PC-9 (cell line): ENCODE data around the gene KIF2C. TPM values are rescaled to one million over a fixed set of nuclear protein-coding genes. Genes with fewer than 3 reads are reported as not detected.

Source experiments
- BruUV-seq: library from RNA; stranded (reverse); fragments of 400-500 nt; replicated peaks from 2 replicates; lab custom pipeline; 2021; lab: Mats Ljungman, UMichigan
- CTCF ChIA-PET: fragments of 300-600 bp; sonication (Branson Sonifier 250); formaldehyde crosslinking; loops from one replicate; lab custom pipeline; 2022; ENCODE audit warnings: antibody characterized with exemption; lab: Charles Lee
- POLR2A ChIA-PET: fragments of 300-600 bp; sonication (Branson Sonifier 250); formaldehyde crosslinking; loops from one replicate; lab custom pipeline; 2022; ENCODE audit warnings: antibody characterized with exemption; ENCODE audit not compliant: unreplicated experiment; lab: Charles Lee
- DNase-seq, 2 experiments: peaks; one replicate each; pipeline versions ENCODE4 v3.0.0 to v3.0.0-alpha.2; 2015 to 2022; ENCODE audit warnings: mixed read lengths in 1 of 2
- H2AFZ ChIP-seq: fragments of 200-600 bp; sonication (generic); 2 replicates; pipeline ENCODE4 v1.8.1; 2017; ENCODE audit warnings: antibody characterized with exemption
- H3F3A ChIP-seq: fragments of 200-600 bp; sonication (generic); 2 replicates; pipeline ENCODE4 v1.8.1; 2017; ENCODE audit warnings: antibody characterized with exemption, mild to moderate bottlenecking, low read depth; ENCODE audit not compliant: insufficient read depth
- H3K27ac ChIP-seq: fragments of 200-600 bp; sonication (generic); 2 replicates; pipeline ENCODE4 v1.6.1; 2016; ENCODE audit warnings: mixed run types
- H3K27me3 ChIP-seq: fragments of 200-600 bp; sonication (generic); 2 replicates; pipeline ENCODE4 v1.6.1; 2016; ENCODE audit warnings: low read depth, mixed run types; ENCODE audit not compliant: insufficient read depth
- H3K36me3 ChIP-seq: fragments of 200-600 bp; sonication (generic); 2 replicates; pipeline ENCODE4 v1.6.1; 2016; ENCODE audit warnings: low read depth, mixed run types
- H3K4me1 ChIP-seq: fragments of 200-600 bp; sonication (generic); replicated peaks from 2 replicates; pipeline ENCODE4 v1.6.1; 2016; ENCODE audit warnings: mixed run types; ENCODE audit not compliant: insufficient read depth
- H3K4me2 ChIP-seq: fragments of 200-600 bp; sonication (generic); 2 replicates; pipeline ENCODE4 v1.6.1; 2017; ENCODE audit warnings: mixed run types
- H3K4me3 ChIP-seq: fragments of 200-600 bp; sonication (generic); 2 replicates; pipeline ENCODE4 v1.6.1; 2016; ENCODE audit warnings: mixed run types
- H3K79me2 ChIP-seq: fragments of 200-600 bp; sonication (generic); 2 replicates; pipeline ENCODE4 v1.6.1; 2017; ENCODE audit warnings: low read depth, mixed run types
- H3K9me2 ChIP-seq: fragments of 200-600 bp; sonication (generic); 2 replicates; pipeline ENCODE4 v1.8.1; 2017; ENCODE audit warnings: mild to moderate bottlenecking; ENCODE audit not compliant: insufficient read depth
- H3K9me3 ChIP-seq: fragments of 200-600 bp; sonication (generic); 2 replicates; pipeline ENCODE4 v1.8.1; 2016; ENCODE audit warnings: low read depth; ENCODE audit not compliant: insufficient read depth
- H4K20me1 ChIP-seq: fragments of 200-600 bp; sonication (generic); 2 replicates; pipeline ENCODE4 v1.8.1; 2017; ENCODE audit not compliant: insufficient read depth
- EZH2 ChIP-seq: fragments of 200-600 bp; sonication (generic); IDR thresholded peaks from 2 replicates; pipeline ENCODE4 v1.8.0; 2017; ENCODE audit warnings: antibody characterized with exemption, low read depth
- intact Hi-C: fragments of 100-400 bp; cut with micrococcal nuclease; formaldehyde crosslinking; loops from one replicate; pipeline ENCODE4 v1.10.0; 2022; ENCODE audit not compliant: unreplicated experiment
- total RNA-seq: library from RNA; stranded (reverse); gene quantifications from 2 replicates; pipeline ENCODE4 v1.2.3, GENCODE V29; 2021
- TF ChIP-seq, protein P1 (sequence below): fragments of 200-600 bp; sonication (generic); conservative IDR thresholded peaks from 2 replicates; pipeline ENCODE4 v1.6.1; 2017; ENCODE audit warnings: mixed run types, antibody characterized with exemption, mild to moderate bottlenecking, moderate library complexity

Gene KIF2C
- total RNA-seq, 1 experiment from 2014 or later, result 119 TPM

GRCh38 chr1:44778705-44779576, 39.3 kb downstream of the KIF2C start:
- intact Hi-C loops, result no loop called here
- Histone ChIP-seq H3K9me3 (no peaks in the 10 kb centered on the region), H3K9me2 (no peaks in the 10 kb centered on the region), H3K27me3 (no peaks in the 10 kb centered on the region), H4K20me1 (peaks cover 43% of the 10 kb centered on the region), H3K79me2 (peaks cover 57% of the 10 kb centered on the region), H3K4me2 (peak overlapping the region; percentile 84; the same call in 1 of the 2 replicates), H3F3A (peaks cover 90% of the 10 kb centered on the region), H3K27ac (no peak overlapping the region), H3K4me1 (peaks cover 22% of the 10 kb centered on the region), H3K36me3 (peaks cover 49% of the 10 kb centered on the region), H3K4me3 (no peak overlapping the region), H2AFZ (no peak overlapping the region)
- ChIA-PET CTCF (no interaction called here), POLR2A (no interaction called here)
- TF ChIP-seq, protein P1, sequence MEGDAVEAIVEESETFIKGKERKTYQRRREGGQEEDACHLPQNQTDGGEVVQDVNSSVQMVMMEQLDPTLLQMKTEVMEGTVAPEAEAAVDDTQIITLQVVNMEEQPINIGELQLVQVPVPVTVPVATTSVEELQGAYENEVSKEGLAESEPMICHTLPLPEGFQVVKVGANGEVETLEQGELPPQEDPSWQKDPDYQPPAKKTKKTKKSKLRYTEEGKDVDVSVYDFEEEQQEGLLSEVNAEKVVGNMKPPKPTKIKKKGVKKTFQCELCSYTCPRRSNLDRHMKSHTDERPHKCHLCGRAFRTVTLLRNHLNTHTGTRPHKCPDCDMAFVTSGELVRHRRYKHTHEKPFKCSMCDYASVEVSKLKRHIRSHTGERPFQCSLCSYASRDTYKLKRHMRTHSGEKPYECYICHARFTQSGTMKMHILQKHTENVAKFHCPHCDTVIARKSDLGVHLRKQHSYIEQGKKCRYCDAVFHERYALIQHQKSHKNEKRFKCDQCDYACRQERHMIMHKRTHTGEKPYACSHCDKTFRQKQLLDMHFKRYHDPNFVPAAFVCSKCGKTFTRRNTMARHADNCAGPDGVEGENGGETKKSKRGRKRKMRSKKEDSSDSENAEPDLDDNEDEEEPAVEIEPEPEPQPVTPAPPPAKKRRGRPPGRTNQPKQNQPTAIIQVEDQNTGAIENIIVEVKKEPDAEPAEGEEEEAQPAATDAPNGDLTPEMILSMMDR, result no peak
- no peak for TF ChIP-seq EZH2
- no TSS peak for BruUV-seq
- DNase-seq, result no peak

DNA sequence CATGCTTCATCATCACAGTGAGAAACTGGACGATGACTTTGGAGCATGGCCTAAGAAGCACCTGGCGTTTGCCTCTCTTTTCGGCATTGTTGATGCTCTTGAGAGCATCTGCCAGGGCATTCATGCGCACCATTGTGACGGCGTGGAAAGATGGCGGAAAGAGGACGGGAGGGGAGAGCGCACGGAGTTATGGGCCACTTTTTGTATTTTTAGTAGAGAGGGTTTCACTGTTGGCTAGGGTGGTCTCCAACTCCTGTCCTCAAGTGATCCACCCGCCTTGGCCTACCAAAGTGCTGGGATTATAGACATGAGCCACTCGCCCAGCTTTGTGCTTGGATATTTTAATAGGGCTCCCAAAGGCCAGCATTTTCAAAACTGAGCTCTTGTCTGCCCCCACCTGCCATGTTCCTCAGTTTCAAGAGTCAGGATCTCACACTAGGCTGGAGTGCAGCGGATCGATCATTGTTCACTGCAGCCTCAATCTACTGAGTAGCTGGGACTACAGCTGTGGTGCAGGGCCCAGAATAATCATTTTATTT, 41.0 kb downstream of the KIF2C start:
- H4K20me1 ChIP-seq, result peaks cover 43% of the 10 kb centered on the region
- intact Hi-C loops, result no loop called here
- peaks cover 79% of the 10 kb centered on the region for H3F3A ChIP-seq
- no peak for DNase-seq
- H3K27me3 ChIP-seq, result no peaks in the 10 kb centered on the region
- H2AFZ ChIP-seq, result no peak overlapping the region
- no peaks in the 10 kb centered on the region for H3K9me2 ChIP-seq
- CTCF ChIA-PET, result interaction anchor here (0.6 kb wide), 1 partner anchor 172 kb away, joined by 4 read pairs; no protein-coding TSS in a partner anchor
- H3K36me3 ChIP-seq, result peaks cover 49% of the 10 kb centered on the region
- no peak overlapping the region for H3K4me2 ChIP-seq
- BruUV-seq, result no TSS peak
- H3K27ac ChIP-seq, result no peak overlapping the region
- no peaks in the 10 kb centered on the region for H3K9me3 ChIP-seq
- H3K79me2 ChIP-seq, result peaks cover 41% of the 10 kb centered on the region
- no peak overlapping the region for H3K4me3 ChIP-seq
- TF ChIP-seq, protein P1, result no peak
- TF ChIP-seq EZH2, result no peak
- POLR2A ChIA-PET, result interaction anchor here (0.6 kb wide), 1 partner anchor 158 kb away, joined by 4 read pairs; no protein-coding TSS in a partner anchor
- H3K4me1 ChIP-seq, result peaks cover 17% of the 10 kb centered on the region

DNA sequence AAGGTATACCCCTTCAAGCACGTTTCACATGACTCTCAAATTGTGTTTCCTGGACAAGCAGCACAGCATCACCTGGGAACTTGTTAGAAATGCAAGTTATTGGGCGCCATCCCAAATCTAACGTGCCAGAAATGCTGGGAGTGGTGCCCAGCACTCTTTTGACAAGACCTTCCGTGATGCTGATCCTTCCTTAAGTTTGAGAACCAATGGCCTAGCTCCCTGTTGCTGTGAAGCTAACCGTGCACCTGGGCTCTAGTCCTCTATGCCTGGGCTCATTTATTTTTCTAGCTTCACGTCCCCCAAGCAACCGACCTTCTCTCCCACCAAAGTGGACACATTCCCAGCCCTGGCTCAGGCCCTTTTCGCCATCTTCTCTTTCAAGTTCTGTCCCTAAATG, 44.1 kb downstream of the KIF2C start:
- 0 out of 2 replicates have a peak, but pooled peaks cover under 1% of the 10 kb centered on the region for H3K4me1 ChIP-seq
- no peak overlapping the region for H3K27ac ChIP-seq
- H3K4me3 ChIP-seq, result no peak overlapping the region
- no peak for TF ChIP-seq EZH2
- TF ChIP-seq, protein P1, result no peak
- BruUV-seq, result no TSS peak
- no peaks in the 10 kb centered on the region for H3K9me2 ChIP-seq
- POLR2A ChIA-PET, result no interaction called here
- intact Hi-C loops, result no loop called here
- no peak overlapping the region for H3K4me2 ChIP-seq
- CTCF ChIA-PET, result interaction anchor here (0.7 kb wide), 1 partner anchor 160 kb away, joined by 3 read pairs; no protein-coding TSS in a partner anchor
- H3F3A ChIP-seq, result peaks cover 50% of the 10 kb centered on the region
- H3K27me3 ChIP-seq, result no peaks in the 10 kb centered on the region
- peaks cover 10% of the 10 kb centered on the region for H3K79me2 ChIP-seq
- H3K36me3 ChIP-seq, result peaks cover 21% of the 10 kb centered on the region
- no peak overlapping the region for H2AFZ ChIP-seq
- H3K9me3 ChIP-seq, result no peaks in the 10 kb centered on the region
- no peak for DNase-seq
- peaks cover 21% of the 10 kb centered on the region for H4K20me1 ChIP-seq
